Amniotic epithelial cell (primary cell): ENCODE measurements around the gene SYT2.
"Not testable (repeated sequence)": the region's sequence is repeated elsewhere in the genome, so short reads cannot be mapped to it uniquely, and the experiment has no call there.

Source experiments
- DNase-seq: peaks from one replicate; pipeline ENCODE4 v3.0.0-alpha.2; 2010; ENCODE audit warnings: low read depth

The SYT2 gene

GRCh38 chr1:202590975-202591411 lies 119.3 kb downstream of the SYT2 start:
- DNase-seq = no peak

GRCh38 chr1:202590126-202590525 lies 120.1 kb downstream of the SYT2 start:
- no peak for DNase-seq

GRCh38 chr1:202589190-202589930 lies 120.9 kb downstream of the SYT2 start:
- peak; percentile 99 for DNase-seq

GRCh38 chr1:202588503-202589189 lies 121.6 kb downstream of the SYT2 start:
- DNase-seq = no peak

- no peak for DNase-seq
These were observed 122.3 kb downstream of the SYT2 start for GRCh38 chr1:202587859-202588485.

GRCh38 chr1:202586871-202587270 lies 123.4 kb downstream of the SYT2 start:
- DNase-seq = no peak

- DNase-seq = peak; percentile 42
These were observed 124.0 kb downstream of the SYT2 start for GRCh38 chr1:202586018-202586821.

GRCh38 chr1:202585590-202585933 lies 124.7 kb downstream of the SYT2 start:
- DNase-seq = no peak

- peak; percentile 93 for DNase-seq
These were observed 125.3 kb downstream of the SYT2 start for GRCh38 chr1:202584707-202585589.

- DNase-seq = not testable (repeated sequence)
These were observed 127.9 kb downstream of the SYT2 start for GRCh38 chr1:202582350-202582749.

GRCh38 chr1:202580619-202581018 lies 129.6 kb downstream of the SYT2 start:
- DNase-seq = no peak

GRCh38 chr1:202579806-202580205 lies 130.4 kb downstream of the SYT2 start:
- peak; percentile 87 for DNase-seq

- no peak for DNase-seq
These were observed 131.7 kb downstream of the SYT2 start for GRCh38 chr1:202578565-202578964.

- peak; percentile 40 for DNase-seq
These were observed 132.2 kb downstream of the SYT2 start for GRCh38 chr1:202578001-202578504.

GRCh38 chr1:202577381-202577780 lies 132.9 kb downstream of the SYT2 start:
- DNase-seq = peak; percentile 54

- DNase-seq = peak; percentile 70
These were observed 133.4 kb downstream of the SYT2 start for GRCh38 chr1:202576816-202577215.

- peak; percentile 22 for DNase-seq
These were observed 134.2 kb downstream of the SYT2 start for GRCh38 chr1:202575918-202576653.

GRCh38 chr1:202572867-202573266 lies 137.4 kb downstream of the SYT2 start:
- DNase-seq = no peak

- peak; percentile 51 for DNase-seq
These were observed 138.4 kb downstream of the SYT2 start for GRCh38 chr1:202571719-202572339.
